ENCODE results near the gene CGB5. TPM values are rescaled to one million over a fixed set of nuclear protein-coding genes. Genes with fewer than 3 reads are reported as not detected.
A peak's percentile ranks its signal among the peaks of the same experiment; 100 is the strongest.

CGB5 gene
- polyA plus RNA-seq, 1 of the 3 experiments (the other 2 are of a cell fraction) = 0.16 TPM

DNA sequence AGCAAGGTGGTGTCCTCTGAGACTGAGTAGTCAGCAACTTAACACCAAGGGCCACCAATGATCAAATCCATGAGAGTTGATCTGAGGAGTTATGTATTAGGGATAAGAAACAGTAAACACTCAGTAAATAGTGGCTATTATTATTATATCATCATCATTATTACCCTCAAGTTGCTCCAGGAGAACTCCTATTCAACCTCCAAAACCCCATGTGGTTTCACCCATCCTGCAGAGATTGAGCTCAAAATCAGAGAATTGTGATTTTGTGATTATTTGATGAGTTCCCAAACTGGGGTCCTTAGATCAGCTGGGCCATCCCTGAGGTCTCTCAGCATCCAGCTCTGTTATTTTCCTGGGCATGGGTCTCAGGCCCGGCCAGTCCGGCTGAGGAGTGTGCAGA is 17.4 kb downstream of the CGB5 start:
- H3K9me3 ChIP-seq = no peaks in the 10 kb centered on the region
- no peaks in the 10 kb centered on the region for H3K9me2 ChIP-seq
- no peaks in the 10 kb centered on the region for H3K36me3 ChIP-seq (replicated peaks in 1 of 2; ENCODE audit: control insufficient read depth in 1 of 2, insufficient read depth in 2 of 2, low read length in 1 of 2)
- no peak overlapping the region for H2AFZ ChIP-seq (ENCODE audit: low read depth)
- no peak for TF ChIP-seq NRF1 (IDR thresholded peaks at IDR 0.05; ENCODE audit: low read depth, low read length)
- TF ChIP-seq, protein P1, sequence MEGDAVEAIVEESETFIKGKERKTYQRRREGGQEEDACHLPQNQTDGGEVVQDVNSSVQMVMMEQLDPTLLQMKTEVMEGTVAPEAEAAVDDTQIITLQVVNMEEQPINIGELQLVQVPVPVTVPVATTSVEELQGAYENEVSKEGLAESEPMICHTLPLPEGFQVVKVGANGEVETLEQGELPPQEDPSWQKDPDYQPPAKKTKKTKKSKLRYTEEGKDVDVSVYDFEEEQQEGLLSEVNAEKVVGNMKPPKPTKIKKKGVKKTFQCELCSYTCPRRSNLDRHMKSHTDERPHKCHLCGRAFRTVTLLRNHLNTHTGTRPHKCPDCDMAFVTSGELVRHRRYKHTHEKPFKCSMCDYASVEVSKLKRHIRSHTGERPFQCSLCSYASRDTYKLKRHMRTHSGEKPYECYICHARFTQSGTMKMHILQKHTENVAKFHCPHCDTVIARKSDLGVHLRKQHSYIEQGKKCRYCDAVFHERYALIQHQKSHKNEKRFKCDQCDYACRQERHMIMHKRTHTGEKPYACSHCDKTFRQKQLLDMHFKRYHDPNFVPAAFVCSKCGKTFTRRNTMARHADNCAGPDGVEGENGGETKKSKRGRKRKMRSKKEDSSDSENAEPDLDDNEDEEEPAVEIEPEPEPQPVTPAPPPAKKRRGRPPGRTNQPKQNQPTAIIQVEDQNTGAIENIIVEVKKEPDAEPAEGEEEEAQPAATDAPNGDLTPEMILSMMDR (IDR thresholded peaks at IDR 0.05) = no peak
- no peak for TF ChIP-seq FOXJ3 (CRISPR knock-in tag; IDR thresholded peaks at IDR 0.05)
- no peak for TF ChIP-seq FOSL2 (IDR thresholded peaks at IDR 0.05; ENCODE audit: borderline replicate concordance, low read depth)
- TF ChIP-seq CHD2 (IDR thresholded peaks at IDR 0.05; ENCODE audit: low read length, partially characterized antibody) = no peak
- no peak for TF ChIP-seq RCOR1 (IDR thresholded peaks at IDR 0.05; ENCODE audit: low read length)
- H3K27ac ChIP-seq (ENCODE audit: low read depth in 2 of 2, low read length in 1 of 2) = no peak overlapping the region
- H3K4me2 ChIP-seq = no peak overlapping the region
- H3K27me3 ChIP-seq (ENCODE audit: insufficient read depth) = no peaks in the 10 kb centered on the region
- no peak overlapping the region for H3K9ac ChIP-seq
- ChIA-PET POLR2A (no interaction called here), CTCF (interaction anchor here (1.4 to 3.0 kb wide), 4 partner anchors 8 to 147 kb away, joined by 3 to 10 read pairs (median 6); partner anchors contain the start of genes GYS1 and RUVBL2)
- H3K4me1 ChIP-seq (ENCODE audit: control insufficient read depth in 1 of 2, insufficient read depth in 2 of 2, low read depth in 1 of 2, low read length in 1 of 2) = peaks cover 0 to 23% of the 10 kb centered on the region in 2 experiments; a peak in 2 of 4 replicates
- H3K79me2 ChIP-seq (ENCODE audit: insufficient read depth) = peaks cover 66% of the 10 kb centered on the region
- no peak for DNase-seq
- no peaks in the 10 kb centered on the region for H4K20me1 ChIP-seq (ENCODE audit: insufficient read depth)
- 100% methylated on average over 1 of the region's 2 CpGs for WGBS (ENCODE audit: low lambda C conversion rate)
- no peak overlapping the region for H3K4me3 ChIP-seq (ENCODE audit: low read depth in 2 of 2, low read length in 1 of 2)
- peaks cover 12% of the 10 kb centered on the region for H3F3A ChIP-seq (replicated peaks; ENCODE audit: insufficient read depth)

DNA sequence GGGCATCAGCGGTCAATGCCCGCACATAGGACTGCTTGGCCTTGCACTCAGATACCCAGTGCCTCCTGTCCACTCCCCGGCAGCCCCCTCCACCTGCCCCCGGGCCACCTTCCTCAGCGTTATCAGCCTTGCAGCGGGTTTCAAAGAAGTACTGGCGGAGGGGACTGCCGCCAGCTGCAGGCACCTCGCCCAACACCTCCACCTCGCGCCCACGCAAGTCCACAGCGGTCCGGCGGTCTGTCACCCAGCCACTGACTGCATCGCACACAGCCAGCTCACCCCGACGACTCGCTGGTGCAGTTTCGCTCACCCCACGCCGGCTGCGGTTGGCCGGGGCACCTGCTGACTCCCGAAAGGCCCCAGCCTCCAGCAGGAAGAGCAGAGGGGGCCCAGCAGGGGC is 17.8 kb downstream of the CGB5 start:
- DNase-seq = peak; percentile 31
- H3K4me1 ChIP-seq (ENCODE audit: control insufficient read depth in 1 of 2, insufficient read depth in 2 of 2, low read depth in 1 of 2, low read length in 1 of 2) = peaks cover 0 to 22% of the 10 kb centered on the region in 2 experiments; a peak in 2 of 4 replicates
- H3K27me3 ChIP-seq (ENCODE audit: insufficient read depth) = no peaks in the 10 kb centered on the region
- H3K4me3 ChIP-seq (ENCODE audit: low read depth in 2 of 2, low read length in 1 of 2) = no peak overlapping the region
- H3K36me3 ChIP-seq (replicated peaks in 1 of 2; ENCODE audit: control insufficient read depth in 1 of 2, insufficient read depth in 2 of 2, low read length in 1 of 2) = no peaks in the 10 kb centered on the region
- no peaks in the 10 kb centered on the region for H3K9me3 ChIP-seq
- POLR2A ChIA-PET = no interaction called here
- H3K9ac ChIP-seq = no peak overlapping the region
- no peak overlapping the region for H3K4me2 ChIP-seq
- no peaks in the 10 kb centered on the region for H4K20me1 ChIP-seq (ENCODE audit: insufficient read depth)
- H3F3A ChIP-seq (replicated peaks; ENCODE audit: insufficient read depth) = peaks cover 12% of the 10 kb centered on the region
- CTCF ChIA-PET = interaction anchor here (3.0 kb wide), 1 partner anchor 68 kb away, joined by 10 read pairs; the partner anchor contains the start of genes GYS1 and RUVBL2
- WGBS (ENCODE audit: low lambda C conversion rate) = 64% methylated on average over 22 of the region's 25 CpGs
- TF ChIP-seq SIN3A (IDR thresholded peaks at IDR 0.05; ENCODE audit: borderline replicate concordance, low read depth, low read length) = no peak
- no peak for TF ChIP-seq GATA2 (CRISPR knock-in tag; IDR thresholded peaks at IDR 0.05)
- TF ChIP-seq, protein P2, sequence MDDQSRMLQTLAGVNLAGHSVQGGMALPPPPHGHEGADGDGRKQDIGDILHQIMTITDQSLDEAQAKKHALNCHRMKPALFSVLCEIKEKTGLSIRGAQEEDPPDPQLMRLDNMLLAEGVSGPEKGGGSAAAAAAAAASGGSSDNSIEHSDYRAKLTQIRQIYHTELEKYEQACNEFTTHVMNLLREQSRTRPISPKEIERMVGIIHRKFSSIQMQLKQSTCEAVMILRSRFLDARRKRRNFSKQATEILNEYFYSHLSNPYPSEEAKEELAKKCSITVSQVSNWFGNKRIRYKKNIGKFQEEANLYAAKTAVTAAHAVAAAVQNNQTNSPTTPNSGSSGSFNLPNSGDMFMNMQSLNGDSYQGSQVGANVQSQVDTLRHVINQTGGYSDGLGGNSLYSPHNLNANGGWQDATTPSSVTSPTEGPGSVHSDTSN (IDR thresholded peaks at IDR 0.05) = no peak
- TF ChIP-seq SMC3 (IDR thresholded peaks at IDR 0.05; ENCODE audit: low read depth, low read length) = no peak
- no peak for TF ChIP-seq FOSL2 (IDR thresholded peaks at IDR 0.05; ENCODE audit: borderline replicate concordance, low read depth)
- no peak for TF ChIP-seq MXI1 (IDR thresholded peaks at IDR 0.05; ENCODE audit: low read depth, low read length)
- TF ChIP-seq TEAD4 (IDR thresholded peaks at IDR 0.05; ENCODE audit: borderline replicate concordance, insufficient read depth) = no peak
- no peak for TF ChIP-seq CHD2 (IDR thresholded peaks at IDR 0.05; ENCODE audit: low read length, partially characterized antibody)
- TF ChIP-seq EZH2phosphoT487 (IDR thresholded peaks at IDR 0.05; ENCODE audit: borderline replicate concordance, low read depth) = no peak
- no peak for TF ChIP-seq FOXJ3 (CRISPR knock-in tag; IDR thresholded peaks at IDR 0.05)
- no peak for TF ChIP-seq TCF12 (IDR thresholded peaks at IDR 0.05)
- no peak for TF ChIP-seq RAD21 (IDR thresholded peaks at IDR 0.05; ENCODE audit: low read length)
- TF ChIP-seq RCOR1 (IDR thresholded peaks at IDR 0.05; ENCODE audit: low read length) = no peak
- TF ChIP-seq, protein P3, sequence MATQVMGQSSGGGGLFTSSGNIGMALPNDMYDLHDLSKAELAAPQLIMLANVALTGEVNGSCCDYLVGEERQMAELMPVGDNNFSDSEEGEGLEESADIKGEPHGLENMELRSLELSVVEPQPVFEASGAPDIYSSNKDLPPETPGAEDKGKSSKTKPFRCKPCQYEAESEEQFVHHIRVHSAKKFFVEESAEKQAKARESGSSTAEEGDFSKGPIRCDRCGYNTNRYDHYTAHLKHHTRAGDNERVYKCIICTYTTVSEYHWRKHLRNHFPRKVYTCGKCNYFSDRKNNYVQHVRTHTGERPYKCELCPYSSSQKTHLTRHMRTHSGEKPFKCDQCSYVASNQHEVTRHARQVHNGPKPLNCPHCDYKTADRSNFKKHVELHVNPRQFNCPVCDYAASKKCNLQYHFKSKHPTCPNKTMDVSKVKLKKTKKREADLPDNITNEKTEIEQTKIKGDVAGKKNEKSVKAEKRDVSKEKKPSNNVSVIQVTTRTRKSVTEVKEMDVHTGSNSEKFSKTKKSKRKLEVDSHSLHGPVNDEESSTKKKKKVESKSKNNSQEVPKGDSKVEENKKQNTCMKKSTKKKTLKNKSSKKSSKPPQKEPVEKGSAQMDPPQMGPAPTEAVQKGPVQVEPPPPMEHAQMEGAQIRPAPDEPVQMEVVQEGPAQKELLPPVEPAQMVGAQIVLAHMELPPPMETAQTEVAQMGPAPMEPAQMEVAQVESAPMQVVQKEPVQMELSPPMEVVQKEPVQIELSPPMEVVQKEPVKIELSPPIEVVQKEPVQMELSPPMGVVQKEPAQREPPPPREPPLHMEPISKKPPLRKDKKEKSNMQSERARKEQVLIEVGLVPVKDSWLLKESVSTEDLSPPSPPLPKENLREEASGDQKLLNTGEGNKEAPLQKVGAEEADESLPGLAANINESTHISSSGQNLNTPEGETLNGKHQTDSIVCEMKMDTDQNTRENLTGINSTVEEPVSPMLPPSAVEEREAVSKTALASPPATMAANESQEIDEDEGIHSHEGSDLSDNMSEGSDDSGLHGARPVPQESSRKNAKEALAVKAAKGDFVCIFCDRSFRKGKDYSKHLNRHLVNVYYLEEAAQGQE (IDR thresholded peaks at IDR 0.05; ENCODE audit: low read depth, low read length) = no peak
- no peak for TF ChIP-seq MEF2A (IDR thresholded peaks at IDR 0.05; ENCODE audit: borderline replicate concordance, low read depth)
- no peak for TF ChIP-seq NRF1 (IDR thresholded peaks at IDR 0.05; ENCODE audit: low read depth, low read length)
- peaks cover 64% of the 10 kb centered on the region for H3K79me2 ChIP-seq (ENCODE audit: insufficient read depth)
- H2AFZ ChIP-seq (ENCODE audit: low read depth) = no peak overlapping the region
- no peaks in the 10 kb centered on the region for H3K9me2 ChIP-seq
- H3K27ac ChIP-seq (ENCODE audit: low read depth in 2 of 2, low read length in 1 of 2) = no peak overlapping the region

Measured in SK-N-SH (cell line).